ENCODE measurements around the gene PERM1. TPM values are rescaled to one million over a fixed set of nuclear protein-coding genes. Genes with fewer than 3 reads are reported as not detected.

The PERM1 gene
- total and polyA plus RNA-seq, 9 of the 15 experiments (the other 6 are each of a cell fraction or from before 2014, with no cell fraction given): not detected

- FAIRE-seq: no peak
- Histone ChIP-seq H3K4me2 (ENCODE audit: insufficient read depth, low read length) (no peak overlapping the region), H4K20me1 (replicated peaks; ENCODE audit: control insufficient read depth, insufficient read depth, low read length) (peaks cover 13% of the 10 kb centered on the region), H3K4me3 (no peak overlapping the region), H3K9me1 (ENCODE audit: control insufficient read depth, insufficient read depth, low read length) (no peaks in the 10 kb centered on the region), H2AFZ (ENCODE audit: low read depth, low read length) (no peak overlapping the region), H3K9ac (ENCODE audit: insufficient read depth in 1 of 2, low read depth in 2 of 2, low read length in 2 of 2) (peak overlapping the region in 1 of 2 experiments; percentile 4; a peak in 2 of 4 replicates), H3K27ac (ENCODE audit: extremely low read depth, low read depth, low read length) (no peak overlapping the region), H3K27me3 (ENCODE audit: control insufficient read depth in 2 of 2, insufficient read depth in 2 of 2, low read length in 2 of 2) (peaks cover 39 to 71% of the 10 kb centered on the region in 2 experiments; a peak in 4 of 5 replicates), H3K4me1 (replicated peaks in 1 of 2; ENCODE audit: control insufficient read depth in 2 of 2, insufficient read depth in 2 of 2, low read length in 2 of 2) (peaks cover 0 to 80% of the 10 kb centered on the region in 2 experiments; a peak in 3 of 5 replicates), H3K79me2 (ENCODE audit: control insufficient read depth, insufficient read depth, low read length) (no peaks in the 10 kb centered on the region), H3K36me3 (ENCODE audit: control insufficient read depth, insufficient read depth, low read length) (no peaks in the 10 kb centered on the region), H3K9me3 (replicated peaks; ENCODE audit: control insufficient read depth, insufficient read depth, low read depth, low read length) (no peaks in the 10 kb centered on the region)
- no TSS peak for BruUV-seq (replicated peaks)
- ChIA-PET CTCF (ENCODE audit: low intra/inter-chr PET ratio) (interaction anchor here (1.1 kb wide), 1 partner anchor 76 kb away, joined by 4 read pairs; no protein-coding TSS in a partner anchor), POLR2A (interaction anchor here (0.7 to 1.5 kb wide), 2 partner anchors 12 to 13 kb away, joined by 3 to 7 read pairs; no protein-coding TSS in a partner anchor)
- intact Hi-C loops (cut with micrococcal nuclease): loop anchor here (10.0 kb wide), 1 partner anchor 315 kb away; no protein-coding TSS in a partner anchor
- in situ Hi-C loops (cut with MboI): loop anchor here (10.0 kb wide), 1 partner anchor 85 kb away; no protein-coding TSS in a partner anchor
- ATAC-seq: no peak
- 30% methylated on average over 9 of the region's 9 CpGs for WGBS (ENCODE audit: insufficient coverage, low coverage, missing lambda C conversion rate)
- no peak for DNase-seq (ENCODE audit: extremely low read depth in 1 of 4, low spot score in 3 of 4)
- TF ChIP-seq, protein P1, sequence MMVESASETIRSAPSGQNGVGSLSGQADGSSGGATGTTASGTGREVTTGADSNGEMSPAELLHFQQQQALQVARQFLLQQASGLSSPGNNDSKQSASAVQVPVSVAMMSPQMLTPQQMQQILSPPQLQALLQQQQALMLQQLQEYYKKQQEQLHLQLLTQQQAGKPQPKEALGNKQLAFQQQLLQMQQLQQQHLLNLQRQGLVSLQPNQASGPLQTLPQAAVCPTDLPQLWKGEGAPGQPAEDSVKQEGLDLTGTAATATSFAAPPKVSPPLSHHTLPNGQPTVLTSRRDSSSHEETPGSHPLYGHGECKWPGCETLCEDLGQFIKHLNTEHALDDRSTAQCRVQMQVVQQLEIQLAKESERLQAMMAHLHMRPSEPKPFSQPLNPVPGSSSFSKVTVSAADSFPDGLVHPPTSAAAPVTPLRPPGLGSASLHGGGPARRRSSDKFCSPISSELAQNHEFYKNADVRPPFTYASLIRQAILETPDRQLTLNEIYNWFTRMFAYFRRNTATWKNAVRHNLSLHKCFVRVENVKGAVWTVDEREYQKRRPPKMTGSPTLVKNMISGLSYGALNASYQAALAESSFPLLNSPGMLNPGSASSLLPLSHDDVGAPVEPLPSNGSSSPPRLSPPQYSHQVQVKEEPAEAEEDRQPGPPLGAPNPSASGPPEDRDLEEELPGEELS (CRISPR knock-in tag; IDR thresholded peaks at IDR 0.05; ENCODE audit: borderline replicate concordance): no peak
- TF ChIP-seq FUS (optimal IDR thresholded peaks at IDR 0.05; ENCODE audit: low read depth, low read length) (no peak), NR2F6 (CRISPR knock-in tag; IDR thresholded peaks at IDR 0.05) (no peak), CBFB (CRISPR knock-in tag; IDR thresholded peaks at IDR 0.05) (no peak), EP400 (IDR thresholded peaks at IDR 0.05) (no peak), SPI1 (IDR thresholded peaks at IDR 0.05; ENCODE audit: borderline replicate concordance, low read depth, low read length) (no peak), POLR2B (IDR thresholded peaks at IDR 0.05; ENCODE audit: low read depth, partially characterized antibody) (no peak), CEBPG (CRISPR knock-in tag; IDR thresholded peaks at IDR 0.05) (peak; percentile 17; the same call in 1 of the 2 replicates), CEBPG (tag; conservative IDR thresholded peaks at IDR 0.05 in 1 of 2, IDR thresholded peaks at IDR 0.05 in 1 of 2) (no peak), TRIM28 (IDR thresholded peaks at IDR 0.05) (no peak), CTBP1 (IDR thresholded peaks at IDR 0.05; ENCODE audit: borderline replicate concordance) (no peak), ZNF121 (CRISPR knock-in tag; conservative IDR thresholded peaks at IDR 0.05) (no peak)
- TF ChIP-seq, protein P2, sequence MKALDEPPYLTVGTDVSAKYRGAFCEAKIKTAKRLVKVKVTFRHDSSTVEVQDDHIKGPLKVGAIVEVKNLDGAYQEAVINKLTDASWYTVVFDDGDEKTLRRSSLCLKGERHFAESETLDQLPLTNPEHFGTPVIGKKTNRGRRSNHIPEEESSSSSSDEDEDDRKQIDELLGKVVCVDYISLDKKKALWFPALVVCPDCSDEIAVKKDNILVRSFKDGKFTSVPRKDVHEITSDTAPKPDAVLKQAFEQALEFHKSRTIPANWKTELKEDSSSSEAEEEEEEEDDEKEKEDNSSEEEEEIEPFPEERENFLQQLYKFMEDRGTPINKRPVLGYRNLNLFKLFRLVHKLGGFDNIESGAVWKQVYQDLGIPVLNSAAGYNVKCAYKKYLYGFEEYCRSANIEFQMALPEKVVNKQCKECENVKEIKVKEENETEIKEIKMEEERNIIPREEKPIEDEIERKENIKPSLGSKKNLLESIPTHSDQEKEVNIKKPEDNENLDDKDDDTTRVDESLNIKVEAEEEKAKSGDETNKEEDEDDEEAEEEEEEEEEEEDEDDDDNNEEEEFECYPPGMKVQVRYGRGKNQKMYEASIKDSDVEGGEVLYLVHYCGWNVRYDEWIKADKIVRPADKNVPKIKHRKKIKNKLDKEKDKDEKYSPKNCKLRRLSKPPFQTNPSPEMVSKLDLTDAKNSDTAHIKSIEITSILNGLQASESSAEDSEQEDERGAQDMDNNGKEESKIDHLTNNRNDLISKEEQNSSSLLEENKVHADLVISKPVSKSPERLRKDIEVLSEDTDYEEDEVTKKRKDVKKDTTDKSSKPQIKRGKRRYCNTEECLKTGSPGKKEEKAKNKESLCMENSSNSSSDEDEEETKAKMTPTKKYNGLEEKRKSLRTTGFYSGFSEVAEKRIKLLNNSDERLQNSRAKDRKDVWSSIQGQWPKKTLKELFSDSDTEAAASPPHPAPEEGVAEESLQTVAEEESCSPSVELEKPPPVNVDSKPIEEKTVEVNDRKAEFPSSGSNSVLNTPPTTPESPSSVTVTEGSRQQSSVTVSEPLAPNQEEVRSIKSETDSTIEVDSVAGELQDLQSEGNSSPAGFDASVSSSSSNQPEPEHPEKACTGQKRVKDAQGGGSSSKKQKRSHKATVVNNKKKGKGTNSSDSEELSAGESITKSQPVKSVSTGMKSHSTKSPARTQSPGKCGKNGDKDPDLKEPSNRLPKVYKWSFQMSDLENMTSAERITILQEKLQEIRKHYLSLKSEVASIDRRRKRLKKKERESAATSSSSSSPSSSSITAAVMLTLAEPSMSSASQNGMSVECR (CRISPR knock-in tag; IDR thresholded peaks at IDR 0.05): 0 out of 2 replicates have a peak, but pooled peaks have one; percentile 32
- TF ChIP-seq, protein P3, sequence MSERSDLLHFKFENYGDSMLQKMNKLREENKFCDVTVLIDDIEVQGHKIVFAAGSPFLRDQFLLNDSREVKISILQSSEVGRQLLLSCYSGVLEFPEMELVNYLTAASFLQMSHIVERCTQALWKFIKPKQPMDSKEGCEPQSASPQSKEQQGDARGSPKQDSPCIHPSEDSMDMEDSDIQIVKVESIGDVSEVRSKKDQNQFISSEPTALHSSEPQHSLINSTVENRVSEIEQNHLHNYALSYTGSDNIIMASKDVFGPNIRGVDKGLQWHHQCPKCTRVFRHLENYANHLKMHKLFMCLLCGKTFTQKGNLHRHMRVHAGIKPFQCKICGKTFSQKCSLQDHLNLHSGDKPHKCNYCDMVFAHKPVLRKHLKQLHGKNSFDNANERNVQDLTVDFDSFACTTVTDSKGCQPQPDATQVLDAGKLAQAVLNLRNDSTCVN (CRISPR knock-in tag; IDR thresholded peaks at IDR 0.05): no peak
- TF ChIP-seq, protein P4, sequence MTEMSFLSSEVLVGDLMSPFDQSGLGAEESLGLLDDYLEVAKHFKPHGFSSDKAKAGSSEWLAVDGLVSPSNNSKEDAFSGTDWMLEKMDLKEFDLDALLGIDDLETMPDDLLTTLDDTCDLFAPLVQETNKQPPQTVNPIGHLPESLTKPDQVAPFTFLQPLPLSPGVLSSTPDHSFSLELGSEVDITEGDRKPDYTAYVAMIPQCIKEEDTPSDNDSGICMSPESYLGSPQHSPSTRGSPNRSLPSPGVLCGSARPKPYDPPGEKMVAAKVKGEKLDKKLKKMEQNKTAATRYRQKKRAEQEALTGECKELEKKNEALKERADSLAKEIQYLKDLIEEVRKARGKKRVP (CRISPR knock-in tag; IDR thresholded peaks at IDR 0.05): no peak
These were observed 2.2 kb downstream of the PERM1 start for GRCh38 chr1:979744-980072.

All from K562 (cell line).